DMS53 treated with DMSO at 0.1 percent for 48 hours (cell line): ENCODE measurements around the gene WARS2.

Experiments
- DNase-seq: peaks from one replicate; lab custom pipeline; 2025; ENCODE audit not compliant: unreplicated experiment; lab: John Stamatoyannopoulos, UW

WARS2 gene

GRCh38 chr1:119034359-119034758 is 106.1 kb downstream of the WARS2 start:
- no peak for DNase-seq

- DNase-seq = no peak
Observed at GRCh38 chr1:119032986-119033385, 107.5 kb downstream of the WARS2 start.

GRCh38 chr1:119027759-119028158 is 112.7 kb downstream of the WARS2 start:
- DNase-seq = no peak

- DNase-seq = no peak
Observed at GRCh38 chr1:119026956-119027355, 113.5 kb downstream of the WARS2 start.

- no peak for DNase-seq
Observed at GRCh38 chr1:119015547-119015946, 124.9 kb downstream of the WARS2 start.

GRCh38 chr1:119012383-119012782 is 128.1 kb downstream of the WARS2 start:
- no peak for DNase-seq

GRCh38 chr1:119011706-119012105 is 128.7 kb downstream of the WARS2 start:
- DNase-seq = no peak

GRCh38 chr1:119011116-119011515 is 129.3 kb downstream of the WARS2 start:
- DNase-seq = no peak

GRCh38 chr1:119010201-119010600 is 130.3 kb downstream of the WARS2 start:
- DNase-seq = no peak

GRCh38 chr1:119009312-119009655 is 131.2 kb downstream of the WARS2 start:
- DNase-seq = no peak

- DNase-seq = peak; percentile 25
Observed at GRCh38 chr1:119008483-119009311, 131.8 kb downstream of the WARS2 start.

GRCh38 chr1:119007670-119008482 is 132.6 kb downstream of the WARS2 start:
- DNase-seq = no peak

GRCh38 chr1:119007339-119007669 is 133.1 kb downstream of the WARS2 start:
- no peak for DNase-seq

- DNase-seq = no peak
Observed at GRCh38 chr1:119006406-119007279, 133.8 kb downstream of the WARS2 start.

- DNase-seq = no peak
Observed at GRCh38 chr1:119005724-119006405, 134.6 kb downstream of the WARS2 start.

- no peak for DNase-seq
Observed at GRCh38 chr1:119004781-119005180, 135.7 kb downstream of the WARS2 start.

GRCh38 chr1:119004129-119004527 is 136.3 kb downstream of the WARS2 start:
- DNase-seq = no peak

GRCh38 chr1:119003413-119004128 is 136.9 kb downstream of the WARS2 start:
- no peak for DNase-seq

- no peak for DNase-seq
Observed at GRCh38 chr1:119002028-119002686, 138.3 kb downstream of the WARS2 start.
